DMS153 treated with DMSO at 0.1 percent for 48 hours (cell line): Measurements from ENCODE around the gene RGS8.

ENCODE experiments used
- DNase-seq: peaks from one replicate; lab custom pipeline; 2025; ENCODE audit not compliant: unreplicated experiment; lab: John Stamatoyannopoulos, UW

The RGS8 gene

DNA sequence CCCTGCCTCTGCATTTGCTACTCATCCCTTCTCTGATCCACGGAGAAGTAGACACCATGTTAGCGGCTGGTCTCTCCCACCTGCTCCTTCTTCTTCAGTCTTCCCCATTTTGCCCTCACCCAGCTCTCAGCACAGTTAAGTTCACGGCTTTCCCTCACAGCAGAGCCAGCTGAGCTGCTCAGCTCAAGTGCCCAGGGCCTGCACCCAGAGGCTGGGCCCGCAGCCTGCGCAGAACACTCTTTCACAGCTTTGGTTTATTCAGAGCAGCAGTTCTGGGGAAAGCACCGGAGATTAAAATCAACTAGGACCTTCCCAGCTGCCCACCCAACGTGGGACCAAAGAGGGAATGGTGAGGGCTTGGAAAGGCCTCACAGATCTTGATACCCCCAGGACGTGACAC lies 41.9 kb downstream of the RGS8 start:
- DNase-seq: no peak

DNA sequence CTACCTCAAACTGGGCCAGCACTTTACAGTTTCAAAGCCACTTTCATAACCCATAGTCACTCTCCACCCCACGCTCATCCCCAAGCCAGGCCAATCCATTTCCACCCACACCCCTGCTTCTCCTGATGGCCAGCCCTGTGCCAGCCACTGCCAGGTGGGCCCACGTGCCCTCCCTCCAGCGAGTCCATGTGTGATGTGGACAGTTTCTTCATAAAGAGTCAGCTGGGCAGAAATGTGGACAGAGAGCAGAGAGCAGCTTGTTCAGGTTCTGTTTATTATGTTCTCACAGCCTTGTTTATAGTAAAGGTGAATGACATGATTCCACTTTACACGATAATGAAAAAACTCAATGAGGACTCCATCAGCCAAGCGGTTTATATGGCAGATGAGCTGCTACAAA lies 42.8 kb downstream of the RGS8 start:
- DNase-seq: peak; percentile 38

GRCh38 chr1:182639330-182639729 lies 45.1 kb downstream of the RGS8 start:
- no peak for DNase-seq

- DNase-seq: no peak
These were observed 46.6 kb downstream of the RGS8 start for GRCh38 chr1:182637769-182638168.

- no peak for DNase-seq
These were observed 48.5 kb downstream of the RGS8 start for GRCh38 chr1:182635871-182636270.
